ENCODE measurements around the gene KRTDAP. TPM values are rescaled to one million over a fixed set of nuclear protein-coding genes. Genes with fewer than 3 reads are reported as not detected.

The KRTDAP gene
- total RNA-seq, 4 donors from 2014 or later: 2.7 TPM; not detected in 3

GRCh38 chr19:35439921-35440320, 50.3 kb downstream of the KRTDAP start:
- no peak overlapping the region for H3K4me3 ChIP-seq (replicated peaks in 1 of 3)
- H3K27ac ChIP-seq: no peak overlapping the region
- 84 to 95% methylated on average over 6 of the region's 6 CpGs for WGBS, 2 donors
- no peak for TF ChIP-seq CTCF (IDR thresholded peaks at IDR 0.05)
- TF ChIP-seq POLR2A (IDR thresholded peaks at IDR 0.05): no peak
- H3K36me3 ChIP-seq: no peaks in the 10 kb centered on the region
- no peaks in the 10 kb centered on the region for H3K27me3 ChIP-seq
- H3K4me1 ChIP-seq: peaks cover 26 to 32% of the 10 kb centered on the region in 2 donors
- intact Hi-C loops (cut with DNase I): no loop called here
- no peak for DNase-seq
- H3K9me3 ChIP-seq: no peaks in the 10 kb centered on the region

- peak; percentile 19 to 23 for DNase-seq
- Histone ChIP-seq H3K36me3 (no peaks in the 10 kb centered on the region), H3K27ac (no peak overlapping the region), H3K4me1 (peaks cover 37 to 44% of the 10 kb centered on the region in 2 donors), H3K27me3 (no peaks in the 10 kb centered on the region), H3K4me3 (replicated peaks in 1 of 3) (no peak overlapping the region), H3K9me3 (no peaks in the 10 kb centered on the region)
- WGBS, 2 donors: 35 to 59% methylated on average over 5 of the region's 5 CpGs
- intact Hi-C loops (cut with DNase I): no loop called here
- TF ChIP-seq POLR2A (IDR thresholded peaks at IDR 0.05) (no peak), CTCF (IDR thresholded peaks at IDR 0.05) (no peak)
Measured at GRCh38 chr19:35438527-35438926, 51.7 kb downstream of the KRTDAP start.

- intact Hi-C loops (cut with DNase I): no loop called here
- DNase-seq: peak; percentile 24 to 34
- H3K27ac ChIP-seq: no peak overlapping the region
- TF ChIP-seq CTCF (IDR thresholded peaks at IDR 0.05) (no peak), POLR2A (IDR thresholded peaks at IDR 0.05) (no peak)
- no peak overlapping the region for H3K4me3 ChIP-seq (replicated peaks in 1 of 3)
- H3K4me1 ChIP-seq: peaks cover 37 to 44% of the 10 kb centered on the region in 2 donors
- no peaks in the 10 kb centered on the region for H3K9me3 ChIP-seq
- WGBS, 2 donors: 56 to 77% methylated on average over 5 of the region's 5 CpGs
- H3K27me3 ChIP-seq: no peaks in the 10 kb centered on the region
- no peaks in the 10 kb centered on the region for H3K36me3 ChIP-seq
Measured at GRCh38 chr19:35438096-35438495, 52.2 kb downstream of the KRTDAP start.

GRCh38 chr19:35437406-35437951, 52.8 kb downstream of the KRTDAP start:
- no peak for TF ChIP-seq POLR2A (IDR thresholded peaks at IDR 0.05)
- Histone ChIP-seq H3K27me3 (no peaks in the 10 kb centered on the region), H3K27ac (peak overlapping the region in 2 of 3 donors; percentile 76 to 89), H3K4me1 (peaks cover 37 to 44% of the 10 kb centered on the region in 2 donors), H3K4me3 (replicated peaks in 1 of 3) (no peak overlapping the region), H3K9me3 (no peaks in the 10 kb centered on the region), H3K36me3 (no peaks in the 10 kb centered on the region)
- WGBS, 2 donors: 88 to 91% methylated on average over 15 of the region's 15 CpGs
- intact Hi-C loops (cut with DNase I): no loop called here
- DNase-seq: no peak

Other genes with a start within 250 kb of the KRTDAP start
- 10 to 100 TPM; 36.5 to 85.3 (median 61.8) TPM for gene LSR, start 241.5 kb downstream of the KRTDAP start, total RNA-seq
- gene USF2, start 221.5 kb downstream of the KRTDAP start, total RNA-seq: 100 to 1,000 TPM in 3 of 4 donors, 10 to 100 TPM in 1; 98.9 to 133 (median 126) TPM
- not detected for gene HAMP, start 207.9 kb downstream of the KRTDAP start, total RNA-seq
- 10 to 100 TPM in 1 of 4 donors, 1 to 10 TPM in 2, not detected in 1; 1.7 to 19.2 (median 2.7) TPM for gene MAG, start 198.3 kb downstream of the KRTDAP start, total RNA-seq
- 10 to 100 TPM in 1 of 4 donors, 1 to 10 TPM in 2, under 1 TPM in 1; 0.68 to 18.4 (median 2.0) TPM for gene CD22, start 161.3 kb downstream of the KRTDAP start, total RNA-seq
- gene FFAR1, start 142.6 kb downstream of the KRTDAP start, total RNA-seq: not detected
- under 1 TPM in 1 of 4 donors, not detected in 3; 0.45 TPM for gene FFAR3, start 132.0 kb downstream of the KRTDAP start, total RNA-seq
- under 1 TPM in 1 of 4 donors, not detected in 3; 0.27 TPM for gene GPR42, start 119.4 kb downstream of the KRTDAP start, total RNA-seq
- gene FFAR2, start 42.2 kb downstream of the KRTDAP start, total RNA-seq: under 1 TPM in 1 of 4 donors, not detected in 3; 0.27 TPM
- 100 to 1,000 TPM; 164 to 348 (median 213) TPM for gene DMKN, start 23.2 kb upstream of the KRTDAP start, total RNA-seq
- gene SBSN, start 37.8 kb upstream of the KRTDAP start, total RNA-seq: 1 to 10 TPM in 1 of 4 donors, not detected in 3; 1.2 TPM
- gene GAPDHS, start 43.0 kb upstream of the KRTDAP start, total RNA-seq: 1 to 10 TPM in 1 of 4 donors, not detected in 3; 1.6 TPM
- 100 to 1,000 TPM; 186 to 202 (median 188) TPM for gene TMEM147, start 55.2 kb upstream of the KRTDAP start, total RNA-seq
- gene ATP4A, start 73.2 kb upstream of the KRTDAP start, total RNA-seq: 1 to 10 TPM in 1 of 4 donors, under 1 TPM in 3; 0.27 to 1.9 (median 0.33) TPM
- not detected for gene PMIS2, start 95.7 kb upstream of the KRTDAP start, total RNA-seq
- gene HAUS5, start 122.3 kb upstream of the KRTDAP start, total RNA-seq: 10 to 100 TPM in 3 of 4 donors, 1 to 10 TPM in 1; 7.9 to 17.8 (median 10.2) TPM
- 10 to 100 TPM; 49.4 to 90.9 (median 65.6) TPM for gene RBM42, start 138.6 kb upstream of the KRTDAP start, total RNA-seq
- under 1 TPM in 1 of 4 donors, not detected in 3; 0.56 TPM for gene ETV2, start 151.3 kb upstream of the KRTDAP start, total RNA-seq
- 100 to 1,000 TPM; 139 to 941 (median 369) TPM for gene COX6B1, start 157.9 kb upstream of the KRTDAP start, total RNA-seq
- gene UPK1A, start 176.1 kb upstream of the KRTDAP start, total RNA-seq: not detected
- not detected for gene ZBTB32, start 214.1 kb upstream of the KRTDAP start, total RNA-seq
- gene KMT2B, start 227.5 kb upstream of the KRTDAP start, total RNA-seq: 10 to 100 TPM; 12.4 to 29.4 (median 19.7) TPM

Measured in thyroid gland (tissue), 4 donors.